Stomach (tissue), 4 donors: ENCODE data around the gene CSH1.

Experiments
- EP300 ChIP-seq: sonication (generic); formaldehyde crosslinking; IDR thresholded peaks from one replicate; pipeline ENCODE4 v1.6.1; 2017; ENCODE audit warnings: antibody characterized with exemption
- POLR2A ChIP-seq, 4 donors: fragments of 450-650 bp; IDR thresholded peaks; one replicate each; pipeline ENCODE4 v1.6.1; 2016; ENCODE audit warnings: antibody characterized with exemption in 4 of 4, control low read depth in 2 of 4, mild to moderate bottlenecking in 1 of 4, moderate library complexity in 1 of 4
- POLR2AphosphoS5 ChIP-seq, 3 donors: sonication (generic); formaldehyde crosslinking; IDR thresholded peaks; one replicate each; pipeline ENCODE4 v1.6.1; 2016; ENCODE audit warnings: antibody characterized with exemption in 3 of 3
- TF ChIP-seq, protein P1 (sequence below), 7 experiments: fragments of 450-650 bp in 4 of 7; fragments of 200-600 bp in 3 of 7; sonication (generic) in 3 of 7; IDR thresholded peaks; one replicate each; pipeline ENCODE4 v1.5.1; 2016 to 2019; ENCODE audit warnings: antibody characterized with exemption in 7 of 7, control low read depth in 2 of 7, mild to moderate bottlenecking in 1 of 7

DNA sequence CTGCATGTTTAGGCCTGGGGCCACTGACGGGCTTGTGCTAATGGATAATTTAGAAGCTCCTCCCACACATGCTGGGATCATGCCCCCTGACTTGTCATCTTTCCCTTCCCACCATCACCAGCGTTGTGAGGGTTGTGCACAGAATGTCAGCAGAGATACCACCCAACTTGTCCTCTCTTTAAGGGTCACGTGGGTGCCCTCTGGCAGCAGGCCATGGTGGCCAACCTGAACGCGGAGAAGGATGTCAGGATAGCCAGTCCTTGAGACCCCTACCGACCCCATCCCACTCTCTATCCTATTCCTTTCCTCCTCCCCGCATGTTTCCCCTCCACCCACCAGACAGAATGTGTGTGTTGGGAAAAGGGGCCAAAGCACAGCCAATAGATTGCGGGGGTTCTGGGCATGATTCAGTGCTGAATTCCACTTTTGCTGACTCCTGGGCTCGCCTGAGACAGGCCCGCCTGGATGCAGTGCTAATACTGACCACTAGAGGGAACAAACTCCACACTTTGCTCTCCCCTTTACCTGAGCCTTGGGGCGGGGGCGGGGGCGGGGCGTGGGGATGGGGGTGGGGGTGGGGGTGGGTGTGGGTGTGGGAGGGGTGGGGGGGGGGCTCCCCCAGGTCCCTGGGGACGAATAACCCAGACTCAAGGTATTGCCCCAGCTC lies 14.3 kb downstream of the CSH1 start, which contains the start of gene GH2:
- TF ChIP-seq, protein P1, sequence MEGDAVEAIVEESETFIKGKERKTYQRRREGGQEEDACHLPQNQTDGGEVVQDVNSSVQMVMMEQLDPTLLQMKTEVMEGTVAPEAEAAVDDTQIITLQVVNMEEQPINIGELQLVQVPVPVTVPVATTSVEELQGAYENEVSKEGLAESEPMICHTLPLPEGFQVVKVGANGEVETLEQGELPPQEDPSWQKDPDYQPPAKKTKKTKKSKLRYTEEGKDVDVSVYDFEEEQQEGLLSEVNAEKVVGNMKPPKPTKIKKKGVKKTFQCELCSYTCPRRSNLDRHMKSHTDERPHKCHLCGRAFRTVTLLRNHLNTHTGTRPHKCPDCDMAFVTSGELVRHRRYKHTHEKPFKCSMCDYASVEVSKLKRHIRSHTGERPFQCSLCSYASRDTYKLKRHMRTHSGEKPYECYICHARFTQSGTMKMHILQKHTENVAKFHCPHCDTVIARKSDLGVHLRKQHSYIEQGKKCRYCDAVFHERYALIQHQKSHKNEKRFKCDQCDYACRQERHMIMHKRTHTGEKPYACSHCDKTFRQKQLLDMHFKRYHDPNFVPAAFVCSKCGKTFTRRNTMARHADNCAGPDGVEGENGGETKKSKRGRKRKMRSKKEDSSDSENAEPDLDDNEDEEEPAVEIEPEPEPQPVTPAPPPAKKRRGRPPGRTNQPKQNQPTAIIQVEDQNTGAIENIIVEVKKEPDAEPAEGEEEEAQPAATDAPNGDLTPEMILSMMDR (IDR thresholded peaks at IDR 0.05): peak in 3 of 7 experiments; percentile 48 to 78 (median 68)
- TF ChIP-seq POLR2A (IDR thresholded peaks at IDR 0.05): no peak
- TF ChIP-seq POLR2AphosphoS5 (IDR thresholded peaks at IDR 0.05): no peak
- no peak for TF ChIP-seq EP300
